Activated CD4-positive, alpha-beta T cell treated with anti-CD3 and anti-CD28 coated beads, Interleukin-2, amount 50 U/mL, for 24 hours (primary cell): Measurements from ENCODE around the gene CEP72.

ENCODE experiments used
- DNase-seq, 2 donors: peaks; one replicate each; pipeline ENCODE4 v3.0.0-alpha.2; 2020; ENCODE audit warnings: low read depth in 1 of 2, low spot score in 1 of 2

Gene CEP72

DNA sequence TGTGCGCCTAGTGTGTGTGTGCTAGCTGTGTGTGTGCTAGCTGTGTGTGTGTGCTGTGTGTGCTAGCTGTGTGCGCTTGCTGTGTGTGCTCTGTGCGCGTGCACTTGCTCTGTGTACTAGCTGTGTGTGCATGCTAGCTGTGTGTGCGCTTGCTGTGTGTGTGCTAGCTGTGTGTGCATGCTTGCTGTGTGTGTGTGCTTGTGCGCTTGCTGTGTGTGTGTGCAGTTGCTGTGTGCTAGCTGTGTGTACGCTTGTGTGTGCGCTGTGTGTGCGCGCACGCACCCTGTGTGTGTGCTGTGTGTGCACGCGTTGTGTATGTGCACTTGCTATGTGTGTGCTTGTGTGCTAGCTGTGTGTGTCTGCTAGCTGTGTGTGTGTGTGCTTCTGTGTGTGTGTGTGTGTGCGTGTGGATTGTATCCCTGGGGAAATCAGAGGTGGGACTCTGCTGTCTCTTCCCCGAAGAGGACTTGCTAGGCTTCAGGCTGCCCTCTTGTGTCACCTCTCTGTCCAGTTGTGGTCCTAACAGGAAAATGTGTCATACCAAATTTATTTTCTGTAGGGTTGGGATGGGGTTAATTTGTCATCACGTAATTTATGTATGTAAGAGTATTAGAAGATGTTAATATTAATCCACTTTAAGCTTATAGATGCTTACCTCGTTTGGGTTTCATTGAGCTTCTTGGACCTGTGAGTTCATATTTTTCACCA is 42.1 kb downstream of the CEP72 start:
- no peak for DNase-seq

DNA sequence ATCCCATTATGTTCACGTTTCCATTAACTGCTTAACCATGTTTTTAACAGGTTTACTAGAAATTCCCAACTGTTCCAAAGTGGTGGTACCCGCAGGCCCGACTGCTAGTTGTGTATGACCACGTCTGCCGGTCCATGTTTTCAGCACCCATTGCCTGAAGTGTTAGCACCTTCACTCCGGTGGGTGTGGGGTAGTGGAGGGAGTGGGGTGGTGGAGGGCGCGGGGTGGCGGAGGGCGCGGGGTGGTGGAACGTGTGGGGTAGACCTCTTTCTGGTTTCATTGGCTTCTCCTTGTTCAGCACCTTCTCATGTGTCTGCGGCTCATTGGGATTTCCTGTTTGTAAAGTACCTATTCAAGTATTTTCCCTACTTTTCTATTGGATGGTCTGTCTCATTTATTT is 43.3 kb downstream of the CEP72 start:
- no peak for DNase-seq

DNA sequence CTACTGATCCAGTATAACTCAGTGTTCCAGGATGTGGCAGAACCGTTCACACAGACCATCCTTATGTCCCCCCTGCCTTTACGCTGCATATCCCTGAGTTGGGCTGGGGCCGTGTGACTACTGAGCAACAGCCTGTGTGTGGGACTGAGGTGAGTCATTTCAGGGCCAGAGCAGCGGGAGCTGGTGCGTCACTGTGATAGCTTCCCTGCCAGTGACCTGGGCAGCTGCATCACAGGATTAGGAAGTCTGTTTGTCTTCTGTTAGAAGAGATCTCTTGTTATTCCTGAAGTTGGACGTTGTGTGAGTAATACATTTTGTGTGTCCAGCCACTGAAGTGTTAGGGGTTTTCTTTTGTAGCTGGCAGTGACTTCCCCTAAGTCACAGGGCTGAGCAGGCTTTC is 45.4 kb downstream of the CEP72 start:
- DNase-seq: no peak

DNA sequence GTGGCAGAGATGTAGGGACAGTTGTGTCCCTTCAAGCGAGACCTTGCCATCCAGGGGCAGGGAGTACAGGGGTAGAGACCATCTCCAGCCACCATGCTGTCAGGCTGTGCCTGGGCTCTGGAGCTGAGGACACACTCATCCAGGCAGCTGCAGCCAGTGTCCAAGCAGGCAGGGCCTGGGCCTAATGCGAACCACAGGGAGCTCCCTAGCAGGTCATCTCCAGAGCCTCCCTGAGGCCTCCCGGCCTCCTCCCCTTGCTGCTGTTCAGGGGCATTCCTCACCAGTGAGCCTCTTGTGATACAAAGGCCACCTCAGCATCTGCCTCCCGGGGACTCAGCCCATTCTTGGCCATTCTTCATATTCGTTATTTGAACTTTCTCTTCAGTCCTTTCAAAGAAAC is 46.0 kb downstream of the CEP72 start:
- DNase-seq: no peak

DNA sequence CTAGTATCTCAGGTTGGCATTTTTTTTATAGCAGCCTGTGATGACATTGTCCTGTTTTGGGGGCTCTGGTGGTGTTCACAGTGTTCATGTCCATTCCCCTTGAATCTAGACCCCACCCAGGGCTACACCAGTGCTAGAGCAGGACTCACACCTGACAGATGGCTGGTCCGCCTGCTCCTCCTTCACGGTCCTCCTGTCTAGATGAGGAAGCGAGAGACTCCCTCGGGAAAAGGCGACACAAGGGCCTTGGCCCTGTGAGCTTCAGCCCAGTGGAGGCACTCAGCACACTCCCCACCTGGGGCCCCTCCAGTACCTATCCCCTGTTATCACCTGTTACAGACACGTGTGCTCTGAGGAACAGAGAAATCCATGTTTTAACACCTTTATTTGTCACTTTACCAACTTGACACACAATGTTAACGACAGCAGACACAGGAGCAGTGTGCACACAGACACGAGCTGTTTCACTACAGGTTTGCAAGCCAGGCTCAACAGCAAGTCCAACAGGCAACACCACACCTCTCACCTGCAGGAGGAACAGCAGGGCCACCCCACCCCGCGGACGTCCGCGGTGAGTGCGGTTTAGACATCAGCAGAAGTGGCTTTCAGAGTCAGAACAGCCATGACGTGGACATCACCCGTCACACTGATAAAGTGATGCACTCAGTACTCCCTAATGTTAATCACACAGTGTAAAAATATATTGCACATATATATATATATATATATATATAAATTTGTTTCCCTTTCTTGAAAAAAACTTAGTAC is 47.5 kb downstream of the CEP72 start:
- DNase-seq: no peak

DNA sequence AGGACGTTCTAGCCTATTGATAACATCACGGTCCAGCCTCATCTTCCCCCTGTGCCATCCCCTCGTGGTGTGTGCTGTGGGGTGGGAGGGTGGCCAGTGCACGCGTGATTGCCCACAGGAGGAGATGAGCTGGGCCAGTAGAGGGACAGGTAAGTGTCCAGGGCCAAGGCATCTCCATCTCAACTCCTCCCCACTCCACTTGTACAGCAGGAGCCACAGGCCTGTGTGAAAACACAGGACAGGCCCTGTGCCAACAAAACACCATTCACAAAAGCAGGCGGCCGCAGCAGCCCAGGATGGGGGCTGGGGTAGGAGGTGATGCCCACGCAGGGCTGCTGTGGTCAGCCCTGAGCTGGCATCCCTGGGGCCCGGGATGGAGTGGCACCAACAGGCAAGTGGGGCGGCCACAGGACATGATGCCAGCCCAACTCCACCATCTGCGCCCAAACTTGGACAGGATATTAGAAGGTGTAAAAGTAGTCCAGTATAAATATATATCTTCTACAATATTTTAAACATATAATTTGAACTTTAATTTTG is 48.4 kb downstream of the CEP72 start:
- DNase-seq: no peak

DNA sequence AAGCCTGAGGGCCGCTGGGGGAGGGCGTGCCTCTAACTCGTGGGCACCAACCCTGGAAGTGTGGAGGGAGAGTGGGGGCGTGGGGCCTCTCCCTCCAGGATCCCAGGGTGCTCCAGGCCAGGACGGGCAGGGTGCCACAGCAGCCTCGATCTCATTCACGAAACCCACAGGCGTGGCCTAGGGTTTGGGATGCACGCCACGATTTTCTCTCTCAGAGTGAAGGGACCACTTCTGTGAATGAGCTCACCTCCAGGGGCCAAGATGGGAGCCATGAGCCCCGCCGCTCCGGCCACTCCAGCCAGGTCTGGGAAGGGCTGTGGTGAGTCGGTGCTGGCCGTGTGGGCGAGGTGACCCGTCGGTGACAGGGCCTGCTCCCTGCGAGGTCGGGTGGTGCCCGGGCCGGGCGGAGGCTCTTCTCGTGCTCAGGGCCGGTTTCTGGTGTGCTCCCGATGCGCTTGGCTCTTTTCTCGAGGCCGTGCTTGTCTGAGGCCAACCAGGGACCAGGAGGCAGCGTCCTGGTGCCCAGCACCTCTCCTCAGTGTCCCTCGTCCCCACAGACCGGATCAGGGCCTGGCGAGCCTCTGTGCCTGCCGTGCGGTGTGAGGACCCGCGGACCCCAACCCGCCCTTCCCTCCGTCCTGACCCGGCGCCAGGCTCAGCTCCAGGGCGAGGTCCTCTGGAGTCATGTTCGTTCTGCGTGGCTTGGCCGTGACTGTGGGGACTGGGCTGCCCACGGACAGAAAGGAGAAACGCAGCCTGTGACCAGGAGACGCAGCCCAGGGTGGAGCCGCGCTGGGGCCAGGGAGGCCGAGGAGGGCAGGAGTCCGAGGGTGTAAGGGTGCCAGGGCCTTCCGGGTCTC is 50.0 kb downstream of the CEP72 start:
- no peak for DNase-seq

DNA sequence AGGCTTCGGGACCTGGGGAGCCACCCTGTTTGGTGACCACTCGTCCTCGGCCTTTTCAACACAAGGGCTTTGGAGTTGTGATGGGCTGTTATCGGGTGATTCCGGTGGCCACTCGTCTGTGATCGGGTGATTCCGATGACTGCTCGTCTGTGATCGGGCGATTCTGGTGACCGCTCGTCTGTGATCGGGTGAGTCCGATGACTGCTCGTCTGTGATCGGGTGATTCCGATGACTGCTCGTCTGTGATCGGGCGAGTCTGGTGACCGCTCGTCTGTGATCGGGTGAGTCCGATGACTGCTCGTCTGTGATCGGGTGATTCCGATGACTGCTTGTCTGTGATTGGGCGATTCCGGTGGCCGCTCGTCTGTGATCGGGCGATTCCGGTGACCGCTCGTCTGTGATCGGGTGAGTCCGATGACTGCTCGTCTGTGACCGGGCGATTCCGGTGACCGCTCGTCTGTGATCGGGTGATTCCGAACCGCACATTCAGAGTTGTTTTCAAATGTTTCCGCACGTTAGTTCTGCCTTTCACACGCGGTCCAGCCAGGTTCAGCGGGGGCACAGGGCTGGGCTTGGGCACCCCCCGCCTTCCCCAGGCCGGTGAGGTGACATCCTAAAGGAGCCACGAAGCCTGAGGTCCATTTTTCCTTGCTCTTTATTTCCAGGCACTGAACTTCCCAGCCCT is 50.8 kb downstream of the CEP72 start:
- no peak for DNase-seq

DNA sequence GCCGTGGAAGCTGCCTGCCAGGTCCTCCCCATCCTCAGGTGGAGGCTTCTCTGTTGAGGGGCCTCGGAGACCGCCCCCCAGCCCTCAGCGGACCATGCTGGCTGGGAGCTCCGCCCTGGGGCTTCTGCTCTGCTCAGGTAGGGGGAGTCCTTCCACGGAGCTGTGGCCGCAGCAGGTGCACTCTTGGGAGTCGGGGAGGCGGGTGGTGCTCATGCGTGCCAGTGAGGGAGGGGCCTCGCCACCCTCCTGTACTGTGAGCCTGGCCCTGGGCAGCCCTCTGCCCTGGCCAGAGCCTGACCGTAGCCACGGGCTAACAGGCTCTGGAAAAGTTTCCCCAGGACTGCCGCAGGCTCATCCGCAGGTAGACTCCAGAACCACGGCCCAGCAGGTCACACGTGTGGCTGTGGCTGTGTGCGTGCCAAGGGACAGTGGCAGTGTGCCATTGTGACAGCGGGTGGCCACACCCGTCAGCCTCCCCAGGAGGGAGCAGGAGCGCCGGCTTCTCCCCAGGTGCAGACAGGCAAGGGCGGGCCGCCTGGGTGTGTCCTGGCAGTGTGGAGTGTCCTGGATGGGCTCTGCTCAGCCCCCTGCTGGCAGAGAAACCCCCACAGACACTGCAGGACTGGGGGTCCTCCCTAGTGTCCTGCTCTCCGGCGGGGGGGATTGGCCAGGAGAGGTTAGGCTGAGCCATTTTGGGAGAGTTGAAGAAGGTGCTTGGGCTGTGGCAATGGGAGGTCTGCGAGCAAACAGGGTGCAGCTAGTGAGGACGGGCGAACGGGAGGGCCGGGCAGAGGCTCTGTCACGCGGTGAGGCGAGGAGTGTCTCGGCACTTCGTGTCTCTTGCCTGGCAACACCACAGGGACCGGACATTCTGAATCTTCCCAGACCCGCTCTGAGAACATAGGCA is 51.5 kb downstream of the CEP72 start:
- DNase-seq: no peak

DNA sequence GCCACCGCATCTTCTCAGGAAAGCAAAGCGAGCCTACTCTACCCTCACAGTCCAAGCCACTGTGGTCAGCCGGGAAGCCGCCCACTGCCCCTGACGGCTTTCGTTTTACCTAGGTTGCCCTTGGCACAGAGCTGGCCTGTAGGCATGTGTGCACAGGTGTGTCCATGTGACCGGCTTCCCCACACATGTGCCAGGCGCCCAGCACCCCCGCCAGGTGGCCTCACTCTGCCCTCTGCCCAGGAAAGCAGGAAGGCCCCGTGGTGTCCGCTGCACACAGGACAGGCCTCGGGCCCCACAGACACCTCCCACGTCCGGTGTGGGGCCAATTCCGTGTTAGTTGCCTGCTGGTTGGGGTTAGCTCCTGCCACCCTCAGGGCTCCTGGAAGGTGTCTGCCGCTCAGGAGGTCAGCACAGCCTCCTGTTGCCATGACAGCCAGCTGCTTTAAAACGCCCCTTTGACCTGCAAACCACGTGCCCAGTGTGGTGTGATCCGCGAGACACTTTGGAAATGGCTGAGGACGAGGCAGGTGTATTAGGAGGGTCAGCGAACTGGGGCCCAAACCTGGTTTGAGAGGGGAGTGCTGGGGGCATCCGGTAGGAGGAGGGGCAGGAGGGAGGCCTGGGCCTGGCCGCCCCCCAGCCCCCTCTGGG is 52.3 kb downstream of the CEP72 start:
- DNase-seq: no peak

DNA sequence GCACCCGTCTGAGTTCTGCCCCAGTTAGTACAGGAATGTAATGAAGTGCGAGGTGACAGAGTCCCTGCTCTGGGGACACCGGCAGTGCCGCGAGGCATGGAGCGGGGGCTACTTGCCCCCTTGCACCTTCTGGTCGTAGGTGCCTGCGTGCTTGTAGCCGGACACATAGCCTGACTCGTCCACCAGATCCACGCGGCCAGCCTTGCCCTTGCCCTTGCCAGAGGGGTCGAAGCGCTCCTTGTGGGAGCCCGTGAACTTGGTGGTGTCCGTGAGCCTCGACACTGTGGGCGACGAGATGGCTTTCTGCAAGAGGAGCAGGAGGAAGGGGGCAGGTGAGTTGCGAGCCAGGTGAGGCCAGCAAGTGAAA is 52.8 kb downstream of the CEP72 start:
- DNase-seq: no peak

DNA sequence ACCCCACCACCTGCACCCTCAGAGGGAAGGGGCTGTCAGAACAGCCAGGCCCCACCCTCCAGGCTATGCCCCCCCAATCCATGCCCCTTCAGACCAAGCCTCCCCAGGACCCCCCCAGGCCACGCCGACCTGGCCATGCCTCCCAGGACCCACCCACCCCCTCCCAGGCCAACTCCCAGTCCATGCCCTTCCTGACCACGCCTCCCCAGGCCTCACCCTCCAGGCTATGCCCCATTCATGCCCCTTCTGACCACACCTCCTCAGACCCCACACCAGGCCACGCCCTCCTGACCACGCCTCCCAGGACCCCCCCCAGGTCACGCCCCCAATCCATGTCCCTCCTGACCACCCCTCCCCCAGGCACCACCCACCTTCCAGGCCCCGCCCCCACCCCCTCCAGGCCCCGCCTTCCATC is 53.4 kb downstream of the CEP72 start:
- no peak for DNase-seq

DNA sequence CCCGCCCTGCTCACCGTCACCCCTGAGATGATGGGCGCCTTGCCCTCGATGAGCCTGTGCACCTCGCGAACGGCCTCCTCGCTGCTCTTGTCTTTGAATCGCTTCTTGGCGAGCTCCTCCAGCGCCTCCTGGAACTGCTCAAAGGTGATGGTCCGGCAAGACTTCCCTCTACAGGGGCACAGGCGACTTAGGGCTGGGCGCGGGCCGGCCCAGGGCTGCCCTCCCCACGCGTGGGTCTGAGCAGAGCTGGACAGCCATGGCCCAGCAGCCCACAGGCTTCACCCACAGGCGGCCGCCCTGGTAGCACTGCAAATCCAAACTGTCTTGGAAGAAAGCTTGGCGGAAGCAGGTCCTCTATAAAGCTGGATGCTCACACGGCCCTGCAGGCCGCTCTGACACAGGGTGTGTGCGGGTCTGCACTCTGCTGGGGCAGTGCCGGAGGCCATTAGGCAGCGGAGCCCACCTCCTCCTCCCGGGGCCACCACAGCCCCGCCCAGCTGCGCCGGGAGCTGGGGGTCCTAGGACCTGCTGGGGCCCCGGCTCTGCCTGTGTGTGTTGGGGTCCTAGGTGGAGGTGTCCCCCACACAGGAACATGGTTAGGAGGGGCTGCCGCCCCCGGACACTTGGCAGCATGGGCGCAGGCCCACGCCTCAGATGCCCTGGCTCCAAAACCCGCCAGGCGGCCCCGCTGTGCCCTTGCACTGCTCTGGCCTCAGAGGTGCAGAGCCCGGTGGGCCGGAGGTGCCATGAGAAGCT is 54.0 kb downstream of the CEP72 start:
- no peak for DNase-seq

DNA sequence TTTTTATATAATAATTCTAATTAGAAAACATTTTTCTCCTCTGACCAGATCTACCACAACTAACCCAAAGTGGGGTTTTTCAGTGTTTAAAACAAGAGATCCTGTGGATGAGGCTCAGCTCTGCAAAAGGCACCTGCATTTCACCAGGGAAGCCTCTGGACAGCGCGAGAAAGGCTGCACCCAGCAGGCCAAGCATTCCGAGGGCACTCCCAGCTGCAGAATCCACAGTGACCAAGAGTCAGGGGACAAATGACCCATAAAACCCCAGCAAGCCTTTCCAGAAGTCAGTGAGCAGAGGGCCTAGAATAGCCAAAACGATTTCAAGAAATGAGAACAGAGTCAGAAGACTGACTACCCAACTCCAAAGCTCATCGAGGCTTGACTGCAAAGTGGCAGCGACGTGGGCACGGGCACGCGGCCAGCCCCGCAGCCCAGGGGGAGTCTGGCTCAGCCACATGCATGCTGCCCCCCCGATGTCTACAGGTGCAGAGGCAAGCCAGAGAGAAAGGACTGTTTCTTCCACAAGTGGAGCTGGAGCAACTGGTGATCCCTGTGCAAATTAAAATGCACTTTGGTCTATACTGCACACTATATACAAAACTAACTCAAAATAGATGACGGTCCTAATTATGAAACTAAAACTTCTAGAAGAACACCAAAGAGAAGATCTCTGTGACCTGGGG is 54.8 kb downstream of the CEP72 start:
- no peak for DNase-seq

DNA sequence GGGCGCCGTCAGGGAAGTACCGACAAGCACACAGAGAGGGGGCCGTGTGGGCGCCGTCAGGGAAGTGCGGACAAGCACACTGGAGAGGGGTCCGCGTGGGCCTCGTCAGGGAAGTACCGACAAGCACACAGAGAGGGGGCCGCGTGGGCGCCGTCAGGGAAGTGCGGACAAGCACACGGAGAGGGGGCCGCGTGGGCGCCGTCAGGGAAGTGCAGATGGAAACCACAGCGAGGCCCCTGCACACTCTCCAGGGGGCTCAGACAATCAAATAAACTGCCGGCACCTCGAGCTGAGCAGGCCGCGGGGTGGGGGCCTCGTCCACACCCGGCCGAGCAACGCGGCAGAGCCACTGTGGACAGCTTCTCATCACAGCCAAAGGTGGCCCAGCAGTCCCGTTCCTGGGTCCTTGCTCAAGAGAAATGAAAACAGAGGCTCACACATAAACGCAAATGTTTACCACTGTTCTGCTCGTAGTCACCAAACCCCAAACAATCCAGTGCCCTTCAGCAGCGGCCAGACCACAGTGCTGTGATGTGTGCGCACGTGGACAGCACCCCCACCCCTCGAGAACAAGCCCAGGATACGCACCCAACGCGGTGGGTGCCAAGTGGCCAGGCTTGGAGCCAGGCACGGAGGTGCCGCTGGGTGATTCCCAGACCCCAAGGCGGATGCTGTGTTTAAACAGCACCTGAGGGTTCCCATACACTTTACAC is 56.3 kb downstream of the CEP72 start:
- DNase-seq: no peak

DNA sequence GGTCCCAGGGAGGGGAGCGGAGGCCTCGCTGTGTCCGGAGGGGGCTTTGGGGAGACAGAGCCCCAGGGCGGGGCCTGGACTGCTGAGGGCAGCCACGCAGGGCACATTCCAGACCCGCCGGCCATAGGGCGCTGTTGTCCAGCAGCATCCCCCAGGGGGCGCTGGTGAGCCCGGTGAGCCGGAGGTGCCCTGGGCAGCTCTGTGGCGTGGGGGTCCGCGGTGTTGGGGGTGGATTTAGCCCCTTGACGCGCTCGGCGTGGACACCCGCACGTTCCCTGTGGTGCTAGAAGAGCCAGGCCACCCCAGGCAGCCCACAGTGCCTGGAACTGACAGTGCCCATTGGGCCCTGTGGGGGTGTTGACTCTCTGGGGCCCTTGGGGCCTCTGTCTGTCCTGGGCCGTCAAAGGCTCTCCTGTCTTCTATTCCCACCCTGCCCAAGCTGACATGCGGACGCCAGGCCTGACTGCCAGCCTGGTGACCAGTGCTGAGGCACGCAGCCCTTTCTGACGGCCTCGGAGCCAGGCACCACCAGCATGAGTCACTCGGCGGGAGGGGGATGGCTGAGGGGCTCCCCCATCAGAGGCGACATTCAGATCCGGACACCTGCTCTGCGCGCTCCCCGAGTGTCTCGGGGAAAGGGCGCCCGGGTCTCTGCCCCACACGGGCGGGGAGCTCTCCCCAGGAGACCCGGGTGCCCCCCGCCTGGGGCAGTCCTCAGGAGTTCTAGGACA is 57.1 kb downstream of the CEP72 start:
- DNase-seq: no peak

DNA sequence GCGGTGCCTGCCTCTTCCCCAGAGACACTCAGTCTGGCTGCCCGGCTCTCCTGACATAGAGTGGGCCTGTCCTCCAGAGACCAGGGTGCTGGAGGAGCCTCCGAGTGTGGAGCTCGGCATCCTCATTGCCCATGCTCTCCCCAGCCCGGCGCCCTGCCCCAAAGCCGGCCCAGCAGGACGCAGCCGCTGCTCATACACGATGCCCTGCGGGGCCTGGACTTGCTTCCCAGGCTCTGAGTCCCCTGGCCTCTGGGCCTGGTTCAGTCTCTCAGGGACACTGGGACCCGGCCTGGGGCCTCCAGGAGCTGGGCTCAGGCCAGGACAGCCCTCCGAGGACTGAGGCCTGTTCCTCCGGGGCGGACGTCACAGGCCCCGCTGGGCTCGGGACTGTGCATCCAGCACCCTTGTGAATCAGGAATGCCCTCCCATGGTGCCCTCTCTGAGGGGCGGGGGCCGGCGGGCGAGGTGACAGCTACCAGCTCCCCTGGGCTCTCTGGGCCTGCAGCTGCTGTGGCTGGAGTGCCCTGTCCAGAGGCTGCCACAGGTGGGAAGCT is 57.8 kb downstream of the CEP72 start:
- DNase-seq: no peak
